ENCODE results near the gene POLK.

DNA sequence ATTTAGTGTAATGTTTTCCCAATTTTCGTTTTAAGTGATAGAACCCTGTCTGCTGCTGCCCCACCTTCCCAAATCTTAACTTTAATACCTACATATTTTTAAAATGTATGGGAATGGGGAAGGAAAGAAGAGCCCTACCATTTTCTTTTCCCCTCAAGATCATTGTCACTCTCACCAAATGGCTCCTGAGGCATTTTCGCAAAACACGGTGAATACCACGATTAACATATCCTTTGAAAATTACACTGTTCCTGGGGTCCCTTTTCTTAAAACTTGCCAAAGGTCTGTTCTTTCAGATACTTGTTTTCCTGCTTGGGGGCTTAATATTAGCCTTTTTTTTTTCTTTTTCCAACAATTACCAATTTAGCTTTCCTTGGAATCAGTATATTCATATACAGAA is 36.3 kb upstream of the POLK start:
- no peak for TF ChIP-seq POLR2A (IDR thresholded peaks at IDR 0.05; ENCODE audit: extremely low read depth, insufficient read length)
- TF ChIP-seq, protein P1, sequence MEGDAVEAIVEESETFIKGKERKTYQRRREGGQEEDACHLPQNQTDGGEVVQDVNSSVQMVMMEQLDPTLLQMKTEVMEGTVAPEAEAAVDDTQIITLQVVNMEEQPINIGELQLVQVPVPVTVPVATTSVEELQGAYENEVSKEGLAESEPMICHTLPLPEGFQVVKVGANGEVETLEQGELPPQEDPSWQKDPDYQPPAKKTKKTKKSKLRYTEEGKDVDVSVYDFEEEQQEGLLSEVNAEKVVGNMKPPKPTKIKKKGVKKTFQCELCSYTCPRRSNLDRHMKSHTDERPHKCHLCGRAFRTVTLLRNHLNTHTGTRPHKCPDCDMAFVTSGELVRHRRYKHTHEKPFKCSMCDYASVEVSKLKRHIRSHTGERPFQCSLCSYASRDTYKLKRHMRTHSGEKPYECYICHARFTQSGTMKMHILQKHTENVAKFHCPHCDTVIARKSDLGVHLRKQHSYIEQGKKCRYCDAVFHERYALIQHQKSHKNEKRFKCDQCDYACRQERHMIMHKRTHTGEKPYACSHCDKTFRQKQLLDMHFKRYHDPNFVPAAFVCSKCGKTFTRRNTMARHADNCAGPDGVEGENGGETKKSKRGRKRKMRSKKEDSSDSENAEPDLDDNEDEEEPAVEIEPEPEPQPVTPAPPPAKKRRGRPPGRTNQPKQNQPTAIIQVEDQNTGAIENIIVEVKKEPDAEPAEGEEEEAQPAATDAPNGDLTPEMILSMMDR (IDR thresholded peaks at IDR 0.05; ENCODE audit: low read depth, low read length), result no peak
- TF ChIP-seq, protein P2, sequence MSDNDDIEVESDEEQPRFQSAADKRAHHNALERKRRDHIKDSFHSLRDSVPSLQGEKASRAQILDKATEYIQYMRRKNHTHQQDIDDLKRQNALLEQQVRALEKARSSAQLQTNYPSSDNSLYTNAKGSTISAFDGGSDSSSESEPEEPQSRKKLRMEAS (IDR thresholded peaks at IDR 0.05; ENCODE audit: low read depth, low read length), result no peak

Data from NB4 (cell line).